Measurements from ENCODE around the gene CSMD2. TPM values are rescaled to one million over a fixed set of nuclear protein-coding genes. Genes with fewer than 3 reads are reported as not detected.

CSMD2 gene
- total RNA-seq (under 1 TPM in 1 of 5 donors, not detected in 4; 0.03 TPM), total RNA-seq (0 to 0.10 (median 0) reads per million in 29 experiments)
- total RNA-seq (2013), result not detected

DNA sequence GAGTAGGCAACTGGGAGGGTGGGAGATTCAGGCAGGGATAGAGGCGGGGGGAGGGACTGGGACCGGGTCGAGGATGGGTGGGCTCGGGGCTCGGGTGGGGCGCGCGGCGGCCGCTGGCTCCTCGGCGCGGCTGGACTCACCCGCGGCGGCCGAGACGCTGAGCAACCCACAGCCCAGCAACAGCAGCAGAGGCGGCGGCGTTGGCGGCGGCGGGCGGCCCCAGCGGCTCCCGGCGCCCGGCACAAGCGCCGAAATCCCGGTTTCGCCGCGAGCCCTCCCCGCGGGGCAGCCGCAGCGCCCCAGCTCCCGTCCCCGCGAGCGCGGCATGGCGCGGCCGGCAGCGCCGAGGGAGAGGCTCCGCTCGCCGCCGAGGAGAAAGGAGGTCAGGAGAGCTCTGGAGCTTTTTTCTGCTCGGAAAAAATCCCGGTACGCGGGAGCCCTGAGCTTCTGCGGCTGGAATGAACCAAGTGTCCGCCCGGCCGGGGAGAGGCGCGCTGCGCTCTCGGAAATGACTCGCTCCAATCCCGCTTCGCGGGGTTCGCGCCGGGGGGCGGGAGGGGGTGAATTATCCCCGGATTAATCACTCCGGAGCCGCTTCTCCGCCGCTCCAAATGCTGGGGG, at the start of gene CSMD2:
Gene CSMD2, minus strand, starts transcription at position 460 of the 621 bp plus-strand sequence. Its CDS starts 133 bp downstream, at position 327.
- Mint-ChIP-seq H3K27me3 (peaks cover 57 to 73% of the 10 kb centered on the region in 2 donors), H3K4me1 (peaks cover 0 to 20% (median 13%) of the 10 kb centered on the region in 3 donors), H3K36me3 (no peaks in the 10 kb centered on the region), H3K9me3 (no peaks in the 10 kb centered on the region), H3K27ac (no peak within 1 kb of the TSS), H3K4me3 (peak within 1 kb of the TSS in 1 of 3 donors; percentile 44)
- H3K9me3 ChIP-seq, result no peaks in the 10 kb centered on the region
- H3K4me1 ChIP-seq (ENCODE audit: control insufficient read depth in 1 of 2, extremely low read depth in 1 of 2, insufficient read depth in 2 of 2, low read length in 2 of 2), result peaks cover 0 to 12% of the 10 kb centered on the region in 2 experiments
- no peaks in the 10 kb centered on the region for H3K36me3 ChIP-seq (ENCODE audit: control insufficient read depth in 2 of 2, extremely low read depth in 1 of 2, insufficient read depth in 1 of 2, low read length in 1 of 2)
- no peak within 1 kb of the TSS for H3K4me3 ChIP-seq (ENCODE audit: control insufficient read depth in 1 of 2, extremely low read depth in 1 of 2, low read length in 1 of 2)
- DNase-seq (no peak), ATAC-seq (replicated peaks in 1 of 4) (no peak)
- WGBS (ENCODE audit: insufficient coverage), result 3% methylated on average over 57 of the region's 78 CpGs
- CTCF ChIA-PET, result no interaction called here
- H3K27ac ChIP-seq (ENCODE audit: low read length), result no peak within 1 kb of the TSS
- H3K27me3 ChIP-seq (replicated peaks in 1 of 2; ENCODE audit: control insufficient read depth in 2 of 2, extremely low read depth in 1 of 2, insufficient read depth in 2 of 2, low read length in 1 of 2), result peaks cover 8 to 59% of the 10 kb centered on the region in 2 experiments
- POLR2A ChIA-PET, result no interaction called here

DNA sequence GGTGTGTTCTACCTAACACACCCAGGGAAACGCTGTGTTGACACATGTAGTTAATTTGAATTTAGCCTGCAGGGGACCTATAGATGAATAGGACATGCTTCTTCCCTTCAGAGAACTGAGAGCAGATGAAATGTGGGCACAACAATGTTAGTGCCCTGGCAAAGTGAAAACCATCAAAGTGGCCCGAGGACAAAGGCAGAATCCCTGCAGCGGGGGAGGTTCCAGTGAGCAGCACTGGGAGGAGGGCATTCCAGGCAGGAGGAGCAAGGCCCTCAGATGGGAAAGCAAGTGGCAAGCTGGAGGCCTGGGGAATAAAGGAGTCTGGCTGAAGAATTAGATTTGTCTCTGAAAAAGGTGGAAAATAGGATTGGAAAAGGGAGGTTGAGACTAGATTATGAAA, 48.9 kb upstream of the CSMD2 start:
- H3K27ac Mint-ChIP-seq, result no peak overlapping the region
- H3K36me3 ChIP-seq (ENCODE audit: control insufficient read depth in 2 of 2, extremely low read depth in 1 of 2, insufficient read depth in 1 of 2, low read length in 1 of 2), result no peaks in the 10 kb centered on the region
- ATAC-seq (replicated peaks in 1 of 4) (no peak), DNase-seq (no peak)
- H3K4me1 Mint-ChIP-seq, result no peaks in the 10 kb centered on the region
- peaks cover 0 to 11% of the 10 kb centered on the region in 2 experiments for H3K27me3 ChIP-seq (replicated peaks in 1 of 2; ENCODE audit: control insufficient read depth in 2 of 2, extremely low read depth in 1 of 2, insufficient read depth in 2 of 2, low read length in 1 of 2)
- no peak overlapping the region for H3K27ac ChIP-seq (ENCODE audit: low read length)
- no peak overlapping the region for H3K4me3 ChIP-seq (ENCODE audit: control insufficient read depth in 1 of 2, extremely low read depth in 1 of 2, low read length in 1 of 2)
- ChIA-PET POLR2A (no interaction called here), CTCF (no interaction called here)
- H3K4me1 ChIP-seq (ENCODE audit: control insufficient read depth in 1 of 2, extremely low read depth in 1 of 2, insufficient read depth in 2 of 2, low read length in 2 of 2), result no peaks in the 10 kb centered on the region
- no peaks in the 10 kb centered on the region for H3K36me3 Mint-ChIP-seq
- WGBS (ENCODE audit: insufficient coverage), result 59% methylated on average over 2 of the region's 3 CpGs
- H3K4me3 Mint-ChIP-seq, result no peak overlapping the region
- H3K27me3 Mint-ChIP-seq, result peaks cover 3 to 7% of the 10 kb centered on the region in 2 donors
- H3K9me3 Mint-ChIP-seq, result no peaks in the 10 kb centered on the region
- no peaks in the 10 kb centered on the region for H3K9me3 ChIP-seq

DNA sequence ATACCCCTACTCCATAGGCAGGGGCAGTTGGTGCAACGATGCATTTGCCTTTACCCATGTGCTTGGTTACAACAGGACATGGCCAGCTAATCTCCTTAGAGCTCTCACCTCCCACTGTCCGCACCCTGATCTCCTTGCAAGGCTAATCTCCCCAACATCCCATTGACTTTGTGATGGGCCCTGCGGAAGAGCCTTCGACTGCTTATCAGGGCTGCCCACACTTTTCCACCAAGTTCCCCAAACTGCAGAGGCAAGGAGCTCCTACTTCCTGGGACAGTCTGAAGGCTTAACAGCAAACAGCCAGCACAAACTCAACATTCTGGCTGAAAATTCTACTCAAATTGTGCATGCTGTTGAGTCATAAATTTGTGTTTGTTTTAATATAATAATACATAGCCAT, 47.6 kb upstream of the CSMD2 start:
- H3K36me3 ChIP-seq (ENCODE audit: control insufficient read depth in 2 of 2, extremely low read depth in 1 of 2, insufficient read depth in 1 of 2, low read length in 1 of 2), result no peaks in the 10 kb centered on the region
- H3K4me1 ChIP-seq (ENCODE audit: control insufficient read depth in 1 of 2, extremely low read depth in 1 of 2, insufficient read depth in 2 of 2, low read length in 2 of 2), result no peaks in the 10 kb centered on the region
- no peak overlapping the region for H3K4me3 ChIP-seq (ENCODE audit: control insufficient read depth in 1 of 2, extremely low read depth in 1 of 2, low read length in 1 of 2)
- Mint-ChIP-seq H3K36me3 (no peaks in the 10 kb centered on the region), H3K4me1 (no peaks in the 10 kb centered on the region), H3K27ac (no peak overlapping the region), H3K27me3 (peaks cover 1 to 7% of the 10 kb centered on the region in 2 donors), H3K4me3 (no peak overlapping the region), H3K9me3 (no peaks in the 10 kb centered on the region)
- POLR2A ChIA-PET, result no interaction called here
- ATAC-seq (replicated peaks in 1 of 4), result no peak
- WGBS (ENCODE audit: insufficient coverage), result 69% methylated on average over 4 of the region's 4 CpGs
- peaks cover 0 to 17% of the 10 kb centered on the region in 2 experiments for H3K27me3 ChIP-seq (replicated peaks in 1 of 2; ENCODE audit: control insufficient read depth in 2 of 2, extremely low read depth in 1 of 2, insufficient read depth in 2 of 2, low read length in 1 of 2)
- DNase-seq, result no peak
- H3K27ac ChIP-seq (ENCODE audit: low read length), result no peak overlapping the region
- no peaks in the 10 kb centered on the region for H3K9me3 ChIP-seq
- CTCF ChIA-PET, result no interaction called here

DNA sequence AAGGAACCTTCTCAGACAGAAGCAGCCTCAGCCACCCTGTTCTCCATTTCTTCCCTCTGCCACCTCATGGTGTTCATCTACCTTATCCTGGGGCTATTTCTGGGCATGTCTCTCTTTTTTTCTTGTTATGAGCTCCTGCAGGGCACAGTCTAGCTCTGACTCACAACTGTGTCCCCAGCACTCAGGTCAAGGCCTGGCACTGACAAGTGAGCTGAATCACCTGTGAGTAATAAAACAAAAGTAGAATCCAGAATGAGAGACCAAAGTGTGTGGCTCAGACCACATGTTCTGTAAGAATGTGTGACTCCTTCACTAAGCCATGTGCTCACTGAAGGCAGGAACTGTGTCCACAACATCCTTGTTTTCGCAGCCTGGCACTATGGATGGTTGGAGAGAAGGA, 34.9 kb upstream of the CSMD2 start:
- Mint-ChIP-seq H3K4me3 (no peak overlapping the region), H3K27me3 (peaks cover 3 to 13% of the 10 kb centered on the region in 2 donors), H3K4me1 (no peaks in the 10 kb centered on the region), H3K27ac (no peak overlapping the region), H3K36me3 (no peaks in the 10 kb centered on the region), H3K9me3 (no peaks in the 10 kb centered on the region)
- no peaks in the 10 kb centered on the region for H3K9me3 ChIP-seq
- no peak for DNase-seq
- H3K27ac ChIP-seq (ENCODE audit: low read length), result no peak overlapping the region
- no peak overlapping the region for H3K4me3 ChIP-seq (ENCODE audit: control insufficient read depth in 1 of 2, extremely low read depth in 1 of 2, low read length in 1 of 2)
- no peaks in the 10 kb centered on the region for H3K36me3 ChIP-seq (ENCODE audit: control insufficient read depth in 2 of 2, extremely low read depth in 1 of 2, insufficient read depth in 1 of 2, low read length in 1 of 2)
- ATAC-seq (replicated peaks in 1 of 4), result no peak
- POLR2A ChIA-PET, result no interaction called here
- CTCF ChIA-PET, result no interaction called here
- peaks cover 0 to 19% of the 10 kb centered on the region in 2 experiments for H3K27me3 ChIP-seq (replicated peaks in 1 of 2; ENCODE audit: control insufficient read depth in 2 of 2, extremely low read depth in 1 of 2, insufficient read depth in 2 of 2, low read length in 1 of 2)
- 86% methylated on average over 1 of the region's 1 CpG for WGBS (ENCODE audit: insufficient coverage)
- H3K4me1 ChIP-seq (ENCODE audit: control insufficient read depth in 1 of 2, extremely low read depth in 1 of 2, insufficient read depth in 2 of 2, low read length in 2 of 2), result no peaks in the 10 kb centered on the region

DNA sequence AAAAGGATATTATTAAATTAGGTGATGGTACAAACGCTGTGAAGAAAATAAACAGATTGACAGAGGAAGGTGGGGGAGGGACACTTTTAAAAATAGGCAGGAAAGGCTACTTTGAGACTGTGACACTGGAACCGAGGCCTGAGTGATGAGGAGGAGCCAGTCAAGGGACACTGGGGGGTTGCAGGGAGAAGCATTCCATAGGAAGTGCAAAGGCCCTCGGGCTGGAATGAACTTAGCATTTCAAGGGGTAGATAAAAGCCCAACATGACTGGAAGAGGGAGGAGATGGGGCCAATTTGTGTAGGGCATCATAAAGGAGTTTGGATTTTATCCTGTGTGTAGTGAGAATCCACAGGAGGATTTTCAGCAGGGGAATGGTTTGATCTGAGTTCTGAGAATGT, 27.6 kb upstream of the CSMD2 start:
- Histone ChIP-seq H3K9me3 (no peaks in the 10 kb centered on the region), H3K4me3 (ENCODE audit: control insufficient read depth in 1 of 2, extremely low read depth in 1 of 2, low read length in 1 of 2) (no peak overlapping the region), H3K27ac (ENCODE audit: low read length) (no peak overlapping the region), H3K27me3 (replicated peaks in 1 of 2; ENCODE audit: control insufficient read depth in 2 of 2, extremely low read depth in 1 of 2, insufficient read depth in 2 of 2, low read length in 1 of 2) (peaks cover 0 to 17% of the 10 kb centered on the region in 2 experiments), H3K36me3 (ENCODE audit: control insufficient read depth in 2 of 2, extremely low read depth in 1 of 2, insufficient read depth in 1 of 2, low read length in 1 of 2) (no peaks in the 10 kb centered on the region), H3K4me1 (ENCODE audit: control insufficient read depth in 1 of 2, extremely low read depth in 1 of 2, insufficient read depth in 2 of 2, low read length in 2 of 2) (no peaks in the 10 kb centered on the region)
- ChIA-PET POLR2A (no interaction called here), CTCF (no interaction called here)
- Mint-ChIP-seq H3K27ac (no peak overlapping the region), H3K4me1 (no peaks in the 10 kb centered on the region), H3K4me3 (no peak overlapping the region), H3K36me3 (no peaks in the 10 kb centered on the region), H3K27me3 (peaks cover 22 to 23% of the 10 kb centered on the region in 2 donors), H3K9me3 (peaks cover 0 to 4% (median 0%) of the 10 kb centered on the region in 3 donors)
- ATAC-seq (replicated peaks in 1 of 4) (no peak), DNase-seq (no peak)
- WGBS (ENCODE audit: insufficient coverage), result 49% methylated on average over 3 of the region's 3 CpGs

DNA sequence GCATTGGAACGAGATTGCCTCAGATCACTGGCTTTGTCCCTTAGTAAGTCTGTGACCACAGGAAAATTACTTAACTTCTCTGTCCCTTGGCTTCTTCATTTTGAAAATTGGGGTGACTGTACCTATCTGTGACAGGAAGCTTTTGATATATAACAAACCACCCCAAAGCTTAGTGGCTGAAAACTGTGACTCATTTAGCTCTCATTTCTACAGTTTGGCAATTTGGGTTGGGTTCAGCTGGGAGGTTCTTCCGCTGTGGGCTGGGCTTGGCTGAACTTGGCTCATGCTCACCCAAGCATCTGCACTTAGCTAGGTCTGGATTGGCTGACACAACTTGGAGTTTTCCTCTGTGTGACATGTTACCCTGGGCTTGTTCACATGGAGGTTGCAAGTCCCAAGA, 25.7 kb upstream of the CSMD2 start:
- H3K4me1 ChIP-seq (ENCODE audit: control insufficient read depth in 1 of 2, extremely low read depth in 1 of 2, insufficient read depth in 2 of 2, low read length in 2 of 2), result no peaks in the 10 kb centered on the region
- H3K36me3 ChIP-seq (ENCODE audit: control insufficient read depth in 2 of 2, extremely low read depth in 1 of 2, insufficient read depth in 1 of 2, low read length in 1 of 2), result no peaks in the 10 kb centered on the region
- H3K36me3 Mint-ChIP-seq, result no peaks in the 10 kb centered on the region
- H3K9me3 ChIP-seq, result no peaks in the 10 kb centered on the region
- CTCF ChIA-PET, result no interaction called here
- POLR2A ChIA-PET, result no interaction called here
- H3K27ac ChIP-seq (ENCODE audit: low read length), result no peak overlapping the region
- H3K27me3 ChIP-seq (replicated peaks in 1 of 2; ENCODE audit: control insufficient read depth in 2 of 2, extremely low read depth in 1 of 2, insufficient read depth in 2 of 2, low read length in 1 of 2), result peaks cover 0 to 15% of the 10 kb centered on the region in 2 experiments
- DNase-seq (no peak), ATAC-seq (replicated peaks in 1 of 4) (no peak)
- WGBS (ENCODE audit: insufficient coverage), result 20% methylated on average over 1 of the region's 2 CpGs
- H3K4me1 Mint-ChIP-seq, result no peaks in the 10 kb centered on the region
- H3K4me3 ChIP-seq (ENCODE audit: control insufficient read depth in 1 of 2, extremely low read depth in 1 of 2, low read length in 1 of 2), result no peak overlapping the region
- peaks cover 29 to 37% of the 10 kb centered on the region in 2 donors for H3K27me3 Mint-ChIP-seq
- H3K4me3 Mint-ChIP-seq, result no peak overlapping the region
- H3K9me3 Mint-ChIP-seq, result peaks cover 0 to 4% (median 0%) of the 10 kb centered on the region in 3 donors
- H3K27ac Mint-ChIP-seq, result no peak overlapping the region
